Right atrium auricular region (tissue), 2 donors: Measurements from ENCODE around the gene UTP3. TPM values are rescaled to one million over a fixed set of nuclear protein-coding genes. Genes with fewer than 3 reads are reported as not detected.
A peak's percentile ranks its signal among the peaks of the same experiment; 100 is the strongest.
"Not testable (repeated sequence)": the region's sequence is repeated elsewhere in the genome, so short reads cannot be mapped to it uniquely, and the experiment has no call there.

Source experiments
- DNase-seq: peaks from one replicate; pipeline ENCODE4 v3.0.0-alpha.2; 2019; ENCODE audit warnings: low spot score
- H3K27ac ChIP-seq, 2 donors: fragments of 200-600 bp; sonication (generic); 1 replicate in 1 of 2; 2 replicates in 1 of 2; pipeline ENCODE4 v1.5.1; 2016 to 2019
- H3K27me3 ChIP-seq, 2 donors: fragments of 200-600 bp; sonication (generic); one replicate each; pipeline versions ENCODE4 v1.5.1 to v1.6.0; 2017 to 2019
- H3K36me3 ChIP-seq: fragments of 200-600 bp; sonication (generic); one replicate; pipeline ENCODE4 v1.5.1; 2016
- H3K4me1 ChIP-seq, 2 donors: fragments of 200-600 bp; sonication (generic); one replicate each; pipeline versions ENCODE4 v1.5.1 to v1.6.0; 2017 to 2019
- H3K4me3 ChIP-seq, 2 donors: fragments of 200-600 bp; sonication (generic); 1 replicate in 1 of 2; 2 replicates in 1 of 2; pipeline ENCODE4 v1.5.1; 2017 to 2019; ENCODE audit warnings: mild to moderate bottlenecking in 1 of 2, moderate library complexity in 1 of 2
- H3K9me3 ChIP-seq, 2 donors: fragments of 200-600 bp; sonication (generic); one replicate each; pipeline ENCODE4 v1.5.1; 2019
- total RNA-seq, 2 donors: library from RNA; depleted of rRNA; stranded (reverse); fragments of >200 nt; gene quantifications; one replicate each; pipeline ENCODE4 v1.1.0, GENCODE V29; 2016
- TF ChIP-seq, protein P1 (sequence below), 2 donors: fragments of 200-600 bp; sonication (generic); IDR thresholded peaks; one replicate each; pipeline ENCODE4 v1.5.1; 2019; ENCODE audit warnings: antibody characterized with exemption in 2 of 2

Gene UTP3
- total RNA-seq, 2 donors from 2014 or later = 12.5 to 14.0 TPM

DNA sequence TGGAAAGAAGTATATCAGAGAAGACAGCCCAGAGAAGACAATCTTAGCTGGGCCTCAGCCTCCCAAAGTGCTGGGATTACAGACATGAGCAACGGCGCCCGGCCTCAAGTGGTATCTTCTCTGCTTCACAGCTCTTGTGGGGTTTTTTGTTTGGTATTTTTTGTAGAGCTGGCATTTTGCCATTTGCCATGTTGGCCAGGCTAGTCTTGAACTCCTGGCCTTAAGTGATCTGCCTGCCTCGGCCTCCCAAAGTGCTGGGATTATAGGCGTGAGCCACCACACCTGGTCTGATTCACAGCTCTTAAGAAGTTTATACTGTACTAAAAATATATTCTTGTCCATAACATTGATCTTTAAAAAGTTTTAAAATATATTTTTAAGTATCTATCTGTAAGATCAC is 12.4 kb downstream of the UTP3 start:
- Histone ChIP-seq H3K4me3 (no peak overlapping the region), H3K4me1 (peaks cover 0 to 8% of the 10 kb centered on the region in 2 donors), H3K27ac (no peak overlapping the region), H3K36me3 (no peaks in the 10 kb centered on the region), H3K9me3 (no peaks in the 10 kb centered on the region), H3K27me3 (no peaks in the 10 kb centered on the region)
- TF ChIP-seq, protein P1, sequence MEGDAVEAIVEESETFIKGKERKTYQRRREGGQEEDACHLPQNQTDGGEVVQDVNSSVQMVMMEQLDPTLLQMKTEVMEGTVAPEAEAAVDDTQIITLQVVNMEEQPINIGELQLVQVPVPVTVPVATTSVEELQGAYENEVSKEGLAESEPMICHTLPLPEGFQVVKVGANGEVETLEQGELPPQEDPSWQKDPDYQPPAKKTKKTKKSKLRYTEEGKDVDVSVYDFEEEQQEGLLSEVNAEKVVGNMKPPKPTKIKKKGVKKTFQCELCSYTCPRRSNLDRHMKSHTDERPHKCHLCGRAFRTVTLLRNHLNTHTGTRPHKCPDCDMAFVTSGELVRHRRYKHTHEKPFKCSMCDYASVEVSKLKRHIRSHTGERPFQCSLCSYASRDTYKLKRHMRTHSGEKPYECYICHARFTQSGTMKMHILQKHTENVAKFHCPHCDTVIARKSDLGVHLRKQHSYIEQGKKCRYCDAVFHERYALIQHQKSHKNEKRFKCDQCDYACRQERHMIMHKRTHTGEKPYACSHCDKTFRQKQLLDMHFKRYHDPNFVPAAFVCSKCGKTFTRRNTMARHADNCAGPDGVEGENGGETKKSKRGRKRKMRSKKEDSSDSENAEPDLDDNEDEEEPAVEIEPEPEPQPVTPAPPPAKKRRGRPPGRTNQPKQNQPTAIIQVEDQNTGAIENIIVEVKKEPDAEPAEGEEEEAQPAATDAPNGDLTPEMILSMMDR (IDR thresholded peaks at IDR 0.05) = no peak
- no peak for DNase-seq

DNA sequence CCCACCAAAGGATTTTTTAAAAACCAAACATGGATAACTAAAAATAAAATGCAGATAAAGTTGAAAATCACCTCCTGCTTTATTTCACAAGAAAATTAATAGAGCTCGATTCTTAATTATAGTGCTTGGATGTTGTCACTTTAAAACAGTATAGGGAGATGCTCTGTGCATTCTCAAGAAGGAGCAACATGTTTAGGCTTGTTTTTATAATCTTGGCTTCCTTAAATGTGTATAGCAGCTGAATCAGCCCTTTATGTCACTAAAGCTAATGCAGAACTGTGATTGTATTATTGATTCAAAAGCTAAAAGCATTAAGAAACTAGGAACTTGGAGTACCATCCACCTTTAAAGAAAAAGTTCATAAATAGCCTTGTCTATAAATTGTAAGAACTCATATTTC is 12.9 kb downstream of the UTP3 start:
- H3K36me3 ChIP-seq = no peaks in the 10 kb centered on the region
- no peaks in the 10 kb centered on the region for H3K27me3 ChIP-seq
- H3K4me1 ChIP-seq = peaks cover 0 to 13% of the 10 kb centered on the region in 2 donors
- no peak overlapping the region for H3K27ac ChIP-seq
- TF ChIP-seq, protein P1 (IDR thresholded peaks at IDR 0.05) = no peak
- no peak overlapping the region for H3K4me3 ChIP-seq
- H3K9me3 ChIP-seq = no peaks in the 10 kb centered on the region
- DNase-seq = no peak

- H3K36me3 ChIP-seq, H3K9me3 ChIP-seq, H3K27ac ChIP-seq, DNase-seq, H3K4me3 ChIP-seq, H3K27me3 ChIP-seq: not testable (repeated sequence)
- H3K4me1 ChIP-seq = peaks cover 0 to 26% of the 10 kb centered on the region in 2 donors
Observed at GRCh38 chr4:70702592-70702991, 14.3 kb downstream of the UTP3 start.

GRCh38 chr4:70703619-70704214 is 15.4 kb downstream of the UTP3 start:
- DNase-seq = no peak

GRCh38 chr4:70704215-70704930 is 16.0 kb downstream of the UTP3 start:
- H3K4me1 ChIP-seq = peaks cover 0 to 26% of the 10 kb centered on the region in 2 donors
- peak overlapping the region; percentile 95 to 96 for H3K27ac ChIP-seq
- H3K27me3 ChIP-seq = no peaks in the 10 kb centered on the region
- peak overlapping the region; percentile 84 to 91 for H3K4me3 ChIP-seq
- TF ChIP-seq, protein P1 (IDR thresholded peaks at IDR 0.05) = peak; percentile 13 to 65
- peak; percentile 74 for DNase-seq
- H3K9me3 ChIP-seq = no peaks in the 10 kb centered on the region
- no peaks in the 10 kb centered on the region for H3K36me3 ChIP-seq

More at GRCh38 chr4:70703619-70704214, 15.4 kb downstream of the UTP3 start:
- Histone ChIP-seq H3K27me3 (no peaks in the 10 kb centered on the region), H3K36me3 (no peaks in the 10 kb centered on the region), H3K4me1 (peaks cover 0 to 26% of the 10 kb centered on the region in 2 donors), H3K4me3 (peak overlapping the region; percentile 84 to 91), H3K27ac (peak overlapping the region; percentile 95 to 96), H3K9me3 (no peaks in the 10 kb centered on the region)
- TF ChIP-seq, protein P1 (IDR thresholded peaks at IDR 0.05) = no peak

GRCh38 chr4:70704931-70705182 is 16.5 kb downstream of the UTP3 start:
- no peaks in the 10 kb centered on the region for H3K27me3 ChIP-seq
- H3K4me3 ChIP-seq = peak overlapping the region; percentile 84 to 91
- no peaks in the 10 kb centered on the region for H3K36me3 ChIP-seq
- H3K4me1 ChIP-seq = peaks cover 0 to 26% of the 10 kb centered on the region in 2 donors
- H3K27ac ChIP-seq = peak overlapping the region; percentile 95 to 96
- no peak for DNase-seq
- TF ChIP-seq, protein P1 (IDR thresholded peaks at IDR 0.05) = no peak
- no peaks in the 10 kb centered on the region for H3K9me3 ChIP-seq
